GM12891 (cell line): ENCODE data around the gene PPFIA2.

ENCODE experiments used
- DNase-seq: peaks from one replicate; pipeline ENCODE4 v3.0.0; 2011; ENCODE audit warnings: low spot score; ENCODE audit not compliant: insufficient read length
- FAIRE-seq: peaks from 2 replicates; lab custom pipeline; 2011; peaks lifted over from hg19 to GRCh38; lab: Jason Lieb, UNC
- PAX5 ChIP-seq: IDR thresholded peaks from 2 replicates; pipeline ENCODE4 v1.6.1; 2011; ENCODE audit warnings: low read length, moderate library complexity, mild to moderate bottlenecking; ENCODE audit not compliant: insufficient read depth, severe bottlenecking
- POLR2A ChIP-seq: IDR thresholded peaks from 2 replicates; pipeline ENCODE4 v1.6.1; 2011; ENCODE audit warnings: low read depth, low read length, control low read depth
- POLR2AphosphoS5 ChIP-seq: IDR thresholded peaks from 2 replicates; pipeline ENCODE4 v1.6.1; 2011; ENCODE audit warnings: low read depth, low read length, control low read depth
- POU2F2 ChIP-seq: IDR thresholded peaks from 2 replicates; pipeline ENCODE4 v1.6.1; 2011; ENCODE audit warnings: low read depth, mild to moderate bottlenecking, control low read depth, low read length, moderate library complexity
- SPI1 ChIP-seq: IDR thresholded peaks from 2 replicates; pipeline ENCODE4 v1.6.1; 2011; ENCODE audit warnings: low read depth, low read length, control low read depth
- TAF1 ChIP-seq: IDR thresholded peaks from 2 replicates; pipeline ENCODE4 v1.6.1; 2011; ENCODE audit warnings: low read depth, low read length, control low read depth

Gene PPFIA2

DNA sequence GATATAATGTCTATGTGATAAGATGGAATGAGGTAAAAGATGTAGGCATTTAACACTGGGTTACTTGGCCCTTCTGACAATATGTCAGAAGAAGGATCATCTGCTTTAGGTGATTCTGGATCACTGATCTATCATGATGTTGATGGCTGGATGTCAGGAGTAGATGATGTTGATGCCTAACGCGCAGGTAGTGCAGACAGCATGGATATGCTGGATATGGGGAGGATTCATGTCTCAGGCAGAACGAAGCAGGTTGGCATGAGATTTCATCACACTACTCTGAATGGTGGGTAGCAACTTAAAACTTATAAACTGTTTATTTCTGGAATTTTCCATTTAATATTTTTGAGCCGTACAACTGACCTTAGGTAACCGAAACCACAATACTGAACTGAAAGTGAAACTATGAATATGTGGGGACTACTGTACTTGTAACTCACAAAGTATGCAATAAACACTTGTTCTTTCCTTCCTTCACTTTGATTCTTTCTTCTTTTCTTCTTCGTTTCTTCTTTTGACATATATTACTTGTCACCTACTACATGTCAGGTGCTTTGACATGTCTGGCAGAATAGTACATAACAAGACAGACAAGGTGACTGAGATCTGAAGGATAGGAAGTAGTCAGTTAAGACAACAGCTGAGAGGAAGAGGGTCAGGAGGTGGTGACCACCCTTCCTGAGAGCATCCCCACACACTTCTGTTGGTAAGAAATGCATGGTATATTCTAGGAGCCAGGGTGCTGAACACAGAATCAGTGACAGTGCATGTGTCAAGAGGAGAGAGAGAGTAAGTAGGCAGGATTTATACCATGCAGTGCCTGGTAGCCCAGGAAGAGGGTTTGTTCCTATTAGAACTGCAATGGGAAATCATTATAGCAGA is 238.8 kb downstream of the PPFIA2 start:
- FAIRE-seq (no peak), DNase-seq (no peak)
- TF ChIP-seq POLR2A (no peak), POLR2AphosphoS5 (no peak), SPI1 (no peak), TAF1 (no peak)

DNA sequence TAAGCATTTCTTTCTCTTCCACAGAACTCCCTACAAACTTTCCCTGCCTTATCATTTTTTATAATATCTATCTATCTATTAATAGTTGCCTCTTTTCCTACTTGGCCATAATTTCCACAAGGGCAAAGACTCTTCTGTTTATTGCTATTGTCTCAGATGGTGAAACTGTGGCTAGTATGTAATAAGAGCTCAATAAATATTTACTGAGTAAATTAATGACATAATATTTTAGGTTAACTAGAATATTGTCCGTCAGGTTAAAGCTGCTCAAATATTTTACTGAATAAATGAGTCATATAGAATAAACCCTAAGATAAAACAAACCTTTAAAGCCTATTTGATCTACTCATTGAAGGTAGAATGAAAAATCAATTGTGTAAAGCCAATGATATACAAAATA is 240.5 kb downstream of the PPFIA2 start:
- TF ChIP-seq TAF1 (no peak), POLR2AphosphoS5 (no peak), POLR2A (no peak), SPI1 (no peak)
- DNase-seq (no peak), FAIRE-seq (no peak)

DNA sequence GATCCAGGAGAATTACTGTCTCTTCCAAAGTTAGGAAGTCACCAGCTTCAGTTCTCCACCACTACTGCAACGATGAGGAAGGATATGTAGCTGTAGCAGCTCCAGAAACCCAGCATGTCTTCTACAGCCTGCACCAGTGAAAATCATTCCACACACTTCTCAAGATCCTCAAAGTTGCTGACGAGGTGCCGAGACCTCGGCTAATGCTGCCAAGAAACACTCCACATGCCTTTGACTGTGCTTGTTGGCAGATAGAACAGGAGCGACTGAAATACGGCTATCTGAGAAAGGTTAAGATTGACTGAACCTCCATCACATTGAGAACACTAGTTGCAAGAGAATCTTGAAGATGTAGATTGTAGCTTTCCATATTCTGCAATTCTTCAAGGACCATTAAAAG is 241.9 kb downstream of the PPFIA2 start:
- FAIRE-seq, result no peak
- no peak for TF ChIP-seq POLR2A
- no peak for TF ChIP-seq PAX5
- DNase-seq, result no peak

DNA sequence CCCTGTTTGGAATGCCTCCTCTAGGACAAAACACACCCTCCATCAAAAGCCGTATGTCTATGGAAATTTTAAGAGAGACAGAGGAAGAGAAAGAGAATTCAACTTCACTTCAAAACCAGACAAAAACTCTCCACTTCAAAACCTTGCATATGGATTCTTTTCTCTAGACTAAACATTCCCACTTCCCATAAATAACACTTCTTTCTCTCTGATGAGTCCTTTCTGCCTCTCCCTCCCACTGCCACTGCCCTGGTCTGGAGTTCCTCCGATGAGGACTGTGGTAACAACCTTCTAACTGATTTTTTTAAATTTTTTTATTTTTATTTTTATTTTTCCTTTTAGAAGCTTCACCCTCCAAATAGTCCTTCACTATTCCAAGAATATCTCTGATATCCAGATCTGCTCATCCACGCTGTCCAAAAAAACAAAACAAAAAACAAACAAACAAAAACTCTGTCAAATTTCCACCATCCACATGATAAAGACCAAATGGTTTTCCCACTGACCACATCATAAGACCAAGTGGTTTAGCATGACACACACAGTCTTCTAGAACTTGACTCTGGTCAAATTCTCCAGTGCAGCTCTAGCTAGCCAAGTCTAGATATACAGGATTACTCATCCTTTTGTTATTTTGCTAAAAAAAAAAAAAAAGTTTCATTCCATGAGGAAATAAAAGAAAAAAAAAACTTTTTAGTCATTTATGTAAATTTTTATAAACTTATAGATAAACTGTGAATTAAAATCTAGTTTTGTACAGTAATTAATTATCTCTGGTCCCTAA is 256.0 kb downstream of the PPFIA2 start:
- TF ChIP-seq POLR2A (no peak), POLR2AphosphoS5 (no peak), PAX5 (no peak), SPI1 (no peak), POU2F2 (no peak), TAF1 (no peak)
- FAIRE-seq (no peak), DNase-seq (no peak)

DNA sequence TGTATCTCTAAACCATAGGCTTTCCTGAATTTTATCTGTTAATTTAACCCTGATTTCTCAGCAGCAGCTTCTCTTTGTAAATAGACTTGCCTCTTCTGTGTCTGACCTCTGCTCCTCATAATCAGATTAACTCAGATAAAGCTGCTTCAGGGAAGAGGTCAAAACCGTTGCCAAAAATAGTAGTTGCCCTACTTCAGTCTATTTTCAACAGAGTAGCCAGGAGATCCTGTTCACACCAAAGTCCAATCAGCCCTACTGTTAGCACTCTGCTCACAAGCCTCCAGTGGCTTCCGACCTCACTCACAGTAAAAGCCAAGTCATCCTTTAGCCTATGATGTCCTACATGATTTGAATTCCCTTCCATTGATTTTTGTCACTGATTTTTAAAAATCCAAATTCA is 258.4 kb downstream of the PPFIA2 start:
- TF ChIP-seq SPI1 (no peak), POLR2AphosphoS5 (no peak), TAF1 (no peak), PAX5 (no peak), POLR2A (no peak), POU2F2 (no peak)
- FAIRE-seq (no peak), DNase-seq (no peak)

DNA sequence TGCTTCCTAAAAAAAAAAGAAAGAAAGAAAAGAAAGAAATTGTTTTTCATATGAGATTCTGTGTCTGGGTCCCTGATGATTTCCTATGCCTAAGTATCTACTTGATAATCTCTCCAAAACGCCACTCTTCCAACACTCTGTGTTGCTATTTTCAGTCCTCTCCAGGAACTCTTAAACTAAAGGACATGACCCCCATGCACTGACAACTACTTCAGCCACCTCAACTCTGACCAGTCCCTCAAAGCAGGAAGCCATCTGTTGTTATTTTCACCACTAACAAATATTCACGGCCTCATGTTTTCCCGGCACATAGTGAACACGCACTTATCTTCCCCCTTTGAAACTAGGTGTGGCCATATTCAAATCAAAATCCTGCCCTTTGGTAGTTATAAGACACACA is 259.3 kb downstream of the PPFIA2 start:
- no peak for FAIRE-seq
- TF ChIP-seq PAX5 (no peak), POU2F2 (no peak), POLR2A (no peak), POLR2AphosphoS5 (no peak)

DNA sequence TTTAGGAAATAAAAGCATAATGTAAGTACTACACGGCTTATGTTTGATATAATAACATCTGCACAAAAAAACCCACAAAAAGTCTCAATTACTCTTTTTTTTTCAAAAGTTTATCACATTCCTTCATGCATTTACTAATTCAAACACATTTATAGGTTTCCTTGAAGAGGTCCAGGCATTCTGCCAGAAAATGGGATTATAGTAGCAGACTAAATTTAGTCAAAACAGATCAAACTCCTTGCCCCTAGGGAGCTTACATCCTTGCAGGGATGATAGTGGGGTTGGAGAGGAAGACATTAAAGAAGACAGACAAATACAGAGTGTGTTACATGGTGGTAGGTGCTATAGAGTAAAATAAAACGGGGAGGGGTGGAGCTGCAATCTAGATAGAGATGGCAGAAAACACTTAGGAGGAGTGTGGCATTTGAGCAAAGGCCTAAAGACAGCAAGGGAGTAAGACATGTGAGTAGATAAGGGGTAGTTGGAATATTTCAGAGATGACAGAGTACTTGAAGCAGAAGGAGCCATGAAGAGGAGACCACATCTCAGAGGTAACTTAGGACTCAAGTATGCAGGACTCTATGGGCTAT is 266.9 kb downstream of the PPFIA2 start:
- no peak for TF ChIP-seq SPI1
- TF ChIP-seq POLR2AphosphoS5, result no peak
- TF ChIP-seq POLR2A, result no peak
- TF ChIP-seq PAX5, result no peak
- TF ChIP-seq POU2F2, result no peak
- no peak for TF ChIP-seq TAF1
- DNase-seq (no peak), FAIRE-seq (no peak)

More for the DNA sequence above, 259.3 kb downstream of the PPFIA2 start:
- DNase-seq, result no peak

DNA sequence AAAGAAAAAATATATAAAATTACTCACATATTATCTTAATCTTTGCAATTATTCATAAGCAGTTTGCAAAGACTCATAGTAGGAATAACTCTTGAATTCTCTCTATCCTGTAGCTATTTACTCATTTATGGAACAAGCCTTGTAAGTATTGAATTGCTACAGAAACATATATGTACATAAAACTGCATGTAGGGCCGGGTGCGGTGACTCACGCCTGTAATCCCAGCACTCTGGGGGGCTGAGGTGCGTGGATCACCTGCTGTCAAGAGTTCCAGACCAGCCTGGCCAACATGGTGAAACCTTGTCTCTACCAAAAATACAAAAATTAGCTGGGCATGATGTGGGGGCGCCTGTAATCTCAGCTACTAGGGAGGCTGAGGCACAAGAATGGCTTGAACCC is 286.2 kb downstream of the PPFIA2 start:
- no peak for TF ChIP-seq POLR2AphosphoS5
- TF ChIP-seq POLR2A, result no peak
- no peak for TF ChIP-seq TAF1
- TF ChIP-seq POU2F2, result no peak
- TF ChIP-seq SPI1, result no peak
- FAIRE-seq, result no peak

DNA sequence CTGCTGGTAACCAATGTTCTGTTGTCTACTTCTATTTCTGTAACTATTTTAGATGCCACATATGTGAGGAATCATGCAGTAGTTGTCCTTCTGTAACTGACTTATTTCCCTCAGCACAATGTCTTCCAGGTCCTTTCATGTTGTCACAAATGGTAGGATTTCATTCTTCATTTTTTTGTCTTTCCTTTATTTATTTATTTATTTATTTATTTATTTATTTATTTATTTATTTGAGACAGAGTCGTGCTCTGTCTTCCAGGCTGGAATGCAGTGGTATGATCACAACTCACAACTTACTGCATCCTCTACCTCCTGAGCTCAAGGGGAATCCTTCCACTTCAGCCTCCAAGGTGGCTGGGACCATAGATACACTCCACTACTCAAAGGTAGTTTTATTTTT is 288.2 kb downstream of the PPFIA2 start:
- no peak for DNase-seq
- no peak for FAIRE-seq
- no peak for TF ChIP-seq POLR2AphosphoS5
- TF ChIP-seq POU2F2, result no peak
- no peak for TF ChIP-seq POLR2A
- no peak for TF ChIP-seq SPI1
- TF ChIP-seq TAF1, result no peak
- no peak for TF ChIP-seq PAX5

More for the DNA sequence above, 286.2 kb downstream of the PPFIA2 start:
- DNase-seq, result no peak
